ENCODE measurements around the gene ERMARD.

ERMARD gene

DNA sequence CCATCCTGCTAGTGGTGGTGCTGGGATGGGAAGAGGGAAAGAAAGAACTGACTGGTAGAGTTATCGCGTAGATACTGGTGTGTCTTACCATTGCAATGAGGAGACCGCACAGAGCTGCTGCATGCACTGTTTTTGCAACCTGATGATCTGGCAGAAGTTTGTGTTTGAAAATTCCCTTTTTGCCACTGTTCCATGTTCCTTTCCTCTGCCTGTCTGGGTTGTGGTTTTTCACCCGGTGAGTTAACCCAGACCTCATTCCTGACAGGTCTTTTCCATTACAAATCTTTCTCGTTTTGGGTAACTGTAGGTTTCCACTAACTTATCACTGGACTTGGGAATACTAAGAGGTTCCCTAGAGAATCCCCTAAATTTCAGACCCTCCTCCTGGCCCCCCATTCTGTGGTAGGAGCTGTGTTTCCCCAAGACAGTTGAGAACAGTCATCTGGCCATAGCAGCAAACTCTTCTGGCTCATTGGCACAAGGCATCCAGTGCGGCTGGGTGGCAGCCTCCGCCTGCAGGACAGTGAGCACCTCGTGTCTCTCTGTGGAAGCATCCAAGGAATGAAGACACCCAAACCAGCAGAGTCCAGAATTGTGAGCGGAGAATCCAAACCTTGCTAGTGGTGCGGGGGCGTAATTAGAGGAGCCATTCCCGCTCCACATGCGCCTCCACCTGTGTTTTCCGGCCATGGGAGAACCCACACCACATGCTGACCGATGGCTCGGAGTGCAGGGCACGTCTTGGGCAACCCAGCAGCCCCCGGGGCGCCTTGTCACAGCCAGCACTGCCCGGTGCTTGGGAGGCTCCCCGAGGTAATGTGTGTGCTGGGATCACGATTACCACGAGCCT is 32.8 kb downstream of the ERMARD start:
- DNase-seq (ENCODE audit: low read depth), result no peak

DNA sequence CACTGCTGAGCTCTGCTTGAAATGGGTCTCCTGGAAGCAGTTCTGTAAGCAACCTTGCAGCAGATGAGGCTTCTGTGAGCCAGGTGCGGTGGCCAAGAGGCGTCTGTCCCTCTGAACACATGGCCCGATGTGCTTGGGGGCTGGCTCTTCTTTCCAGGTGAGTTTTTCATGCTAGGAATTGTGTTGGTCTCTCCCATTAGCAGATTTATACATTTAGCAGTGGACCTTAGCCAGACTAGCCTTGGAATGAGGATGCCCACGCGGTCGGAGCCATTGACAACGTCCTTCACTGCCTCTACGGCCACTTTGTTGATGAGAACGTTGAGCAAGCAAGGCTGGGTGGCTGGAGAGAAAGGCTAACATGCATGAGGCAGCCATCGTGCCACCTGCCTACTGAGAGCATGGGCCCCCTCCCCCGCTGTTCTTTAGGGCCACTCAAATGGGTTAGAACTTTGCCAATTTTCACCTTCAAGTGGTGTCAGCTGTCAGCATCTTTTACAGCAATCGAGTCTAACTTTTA is 33.5 kb downstream of the ERMARD start:
- DNase-seq (ENCODE audit: low read depth), result no peak

DNA sequence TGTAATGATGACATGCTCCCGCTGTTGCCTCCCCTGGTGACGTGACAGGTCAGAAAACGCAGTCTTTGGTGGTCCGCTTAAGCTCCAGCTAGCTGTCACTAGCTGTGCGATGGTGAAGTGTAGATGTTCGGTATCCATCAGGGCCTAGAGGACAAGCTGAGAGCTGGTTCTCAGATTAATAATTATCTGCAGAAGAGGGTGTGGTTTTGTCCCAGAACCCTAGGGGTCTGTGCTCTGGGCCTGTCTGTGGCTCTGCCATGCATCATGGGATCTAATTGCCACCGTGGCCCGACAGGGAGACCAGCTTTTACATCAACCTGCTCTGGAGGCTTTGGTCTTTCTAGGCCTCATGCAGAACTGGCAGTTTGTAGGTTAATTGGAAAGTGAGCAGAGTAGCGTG is 34.1 kb downstream of the ERMARD start:
- DNase-seq (ENCODE audit: low read depth), result no peak

DNA sequence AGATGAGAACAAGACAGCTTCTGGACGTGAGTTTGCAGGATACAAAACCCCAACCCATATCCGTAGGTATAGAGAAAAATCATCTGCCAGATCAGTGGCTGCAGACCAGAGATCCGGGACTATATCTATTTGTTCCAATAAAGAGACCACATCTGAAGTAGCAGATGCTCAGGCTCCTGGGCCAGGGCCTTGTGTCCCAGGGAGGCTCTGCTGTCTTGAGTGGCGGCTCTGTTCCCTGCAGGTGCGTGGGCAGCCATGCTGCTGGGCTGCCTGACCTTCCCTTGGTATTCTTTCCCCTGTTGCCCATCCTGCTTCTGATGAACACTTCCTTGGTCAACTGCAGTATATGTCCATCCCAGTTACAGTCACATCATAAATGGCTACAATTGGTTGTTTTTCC is 34.9 kb downstream of the ERMARD start:
- no peak for DNase-seq (ENCODE audit: low read depth)

DNA sequence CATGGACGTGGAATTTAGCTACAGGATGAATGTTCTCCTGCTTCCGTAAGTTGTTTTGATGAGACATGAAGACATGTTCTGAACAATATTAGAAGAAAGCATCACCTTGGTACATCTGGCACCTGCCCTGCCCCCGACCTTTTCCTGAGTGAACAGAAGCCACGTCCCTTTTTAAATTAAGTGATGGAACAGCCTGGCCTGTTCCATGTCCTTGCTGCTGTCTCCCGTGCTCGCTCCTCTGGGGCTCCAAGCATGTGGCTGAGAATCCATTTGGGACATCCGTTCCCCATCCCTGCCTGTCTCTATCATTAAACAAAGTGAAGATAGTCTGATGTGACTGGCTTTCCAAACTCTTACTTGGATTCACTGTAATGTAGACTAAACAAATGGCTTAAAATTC is 36.4 kb downstream of the ERMARD start:
- no peak for DNase-seq (ENCODE audit: low read depth)

DNA sequence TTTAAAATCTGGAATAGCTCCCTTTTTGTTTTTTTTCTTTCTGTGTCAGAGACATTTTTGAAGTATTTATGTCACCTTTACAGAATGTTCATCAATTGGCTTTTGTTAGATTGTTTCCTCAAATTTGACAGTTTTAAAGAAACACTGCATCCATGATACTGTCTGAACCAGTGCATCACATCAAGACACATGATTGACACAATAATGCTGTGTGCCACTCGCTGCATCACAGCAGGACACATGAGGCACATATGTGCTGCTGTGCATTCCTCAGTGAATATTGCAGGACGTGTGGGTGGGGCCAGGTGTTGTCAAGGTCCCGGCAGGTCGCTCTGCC is 37.4 kb downstream of the ERMARD start:
- DNase-seq (ENCODE audit: low read depth), result no peak

DNA sequence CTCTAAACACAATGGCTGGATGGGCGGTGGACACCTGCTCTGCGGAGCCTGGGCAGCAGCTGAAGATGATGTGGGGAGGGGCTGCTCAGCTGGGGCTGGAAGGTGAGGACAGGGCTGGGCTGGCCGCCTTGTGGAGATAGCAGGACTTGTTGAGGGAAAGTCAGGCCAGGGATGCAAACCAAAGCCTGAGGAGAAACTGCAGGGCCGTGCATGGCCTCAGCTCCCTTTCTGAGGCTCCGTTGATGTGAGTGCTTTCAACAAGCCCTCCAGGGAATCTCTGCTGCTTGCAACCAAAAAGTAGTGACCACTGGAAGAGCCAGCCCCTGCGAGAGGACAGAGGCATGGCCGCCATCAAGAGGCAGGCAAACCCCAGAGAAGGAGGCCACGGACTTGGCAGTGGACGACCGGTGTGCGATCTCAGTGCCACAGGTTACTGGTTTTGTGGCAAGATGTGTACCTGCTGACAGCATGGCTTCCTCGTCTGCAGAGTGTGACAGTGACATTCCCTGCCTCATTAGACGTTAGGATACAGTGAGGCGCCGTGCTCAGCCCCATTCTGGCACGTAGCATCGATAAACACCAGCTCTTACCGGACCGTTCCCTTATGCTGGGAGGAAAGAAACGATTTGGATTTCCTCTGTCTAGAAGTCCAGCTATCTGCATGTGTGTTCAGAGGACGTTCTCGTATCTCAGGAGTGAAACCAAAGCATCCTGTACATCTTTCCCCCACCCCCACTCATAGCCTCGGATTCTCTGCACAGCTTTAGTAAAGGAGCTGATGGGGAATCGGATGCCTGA is 37.9 kb downstream of the ERMARD start:
- DNase-seq (ENCODE audit: low read depth), result no peak

DNA sequence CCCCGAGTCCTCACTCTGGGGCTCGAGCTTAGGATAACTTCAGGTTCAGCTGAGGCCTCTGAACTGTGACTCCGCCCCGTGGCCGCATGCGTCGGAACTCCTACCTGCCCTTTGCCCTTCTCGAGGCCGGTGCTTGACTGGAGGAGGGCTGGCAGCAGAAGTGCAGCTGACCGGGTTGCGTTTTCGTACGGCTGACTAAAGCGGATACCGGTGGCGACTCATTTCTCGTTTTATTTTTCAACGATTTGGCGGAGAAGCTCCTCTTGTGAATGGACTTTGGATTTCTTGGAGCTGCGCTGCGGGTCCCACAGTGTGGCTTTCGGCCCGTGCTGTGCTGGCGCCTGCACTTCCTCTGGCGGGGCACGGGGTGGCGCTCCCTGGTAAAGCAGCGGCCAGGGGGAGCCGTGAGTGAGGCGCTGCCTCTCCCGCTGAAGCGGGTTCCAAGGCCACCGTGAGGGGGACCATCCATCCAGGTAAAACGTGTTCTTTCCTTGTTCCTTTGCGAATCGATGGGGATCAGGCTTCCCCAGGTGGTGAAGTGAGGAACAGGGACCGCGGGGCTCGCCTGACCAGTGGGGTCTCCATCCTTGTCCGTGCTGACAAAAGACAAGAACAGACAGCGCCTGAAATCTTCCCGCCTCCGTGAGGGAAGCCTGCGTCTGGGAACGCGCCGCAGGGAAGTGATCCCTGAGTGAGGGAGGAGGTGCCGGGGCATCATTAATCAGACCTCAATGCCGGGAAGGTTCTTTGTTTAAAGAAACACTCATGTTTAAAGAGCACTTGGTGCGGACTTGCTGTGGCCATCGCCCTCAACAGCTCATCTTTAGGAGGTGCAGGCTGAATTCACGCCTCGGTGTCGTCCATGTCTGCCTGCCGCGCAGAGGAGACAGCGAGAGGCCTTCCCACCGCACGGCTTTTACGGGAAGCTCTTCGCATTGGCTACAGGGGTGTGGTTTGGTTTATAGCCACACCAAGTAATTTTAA is 38.8 kb downstream of the ERMARD start:
- peak; percentile 32 for DNase-seq (ENCODE audit: low read depth)

DNA sequence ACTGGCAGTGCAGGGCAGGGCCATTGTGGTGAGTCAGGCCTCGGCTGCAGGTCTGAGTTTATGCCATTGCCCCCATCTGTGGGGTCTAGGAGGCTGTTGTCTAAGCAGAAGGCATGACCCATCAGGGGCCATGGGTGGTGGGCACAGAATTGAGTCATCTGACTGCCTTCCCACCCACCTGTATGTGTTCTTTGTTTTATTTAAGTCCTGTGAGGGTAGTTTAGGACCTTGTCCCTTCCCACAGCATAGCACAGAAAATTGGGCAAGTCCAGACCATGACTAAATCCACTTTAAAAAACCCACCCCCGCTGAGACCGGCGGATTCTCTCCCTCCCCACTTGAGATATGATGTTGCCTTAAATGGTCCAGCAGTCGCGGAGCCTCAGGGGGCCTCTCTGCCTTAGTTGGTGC is 40.3 kb downstream of the ERMARD start:
- DNase-seq (ENCODE audit: low read depth), result no peak

DNA sequence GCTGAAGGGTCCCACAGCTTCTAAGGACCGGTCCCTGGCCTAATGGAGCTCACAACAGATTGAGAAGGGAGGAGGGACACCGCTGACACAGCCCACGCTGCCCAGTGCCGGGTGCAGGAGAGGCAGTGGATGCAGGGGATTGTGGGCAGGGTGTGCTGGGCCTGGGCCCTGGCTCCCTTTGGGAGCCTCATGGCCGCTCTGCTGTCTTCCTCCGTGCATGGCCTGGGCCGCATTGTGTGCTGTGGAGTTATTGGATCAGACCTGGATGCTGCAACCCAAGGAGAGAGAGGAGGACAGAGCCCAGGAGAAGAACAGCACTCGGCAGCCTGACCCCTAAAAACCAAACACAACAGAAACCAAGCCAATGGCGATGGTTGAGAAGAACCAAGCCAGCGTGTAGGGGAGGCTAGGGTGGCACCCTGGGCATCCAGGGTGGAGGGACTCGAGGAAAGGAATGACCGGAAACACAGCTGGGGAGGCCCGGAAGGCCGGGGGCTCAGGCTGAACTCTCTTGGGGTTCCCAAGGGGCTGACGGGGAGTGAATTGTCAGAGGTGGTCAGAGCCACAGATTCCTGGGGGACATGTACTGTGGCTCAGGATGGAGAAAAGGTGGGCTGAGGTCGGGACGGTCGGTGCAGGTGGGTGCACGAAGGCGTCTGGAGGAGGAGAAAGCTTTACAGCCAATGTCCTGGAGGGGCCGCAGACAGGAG is 41.0 kb downstream of the ERMARD start:
- DNase-seq (ENCODE audit: low read depth), result no peak

DNA sequence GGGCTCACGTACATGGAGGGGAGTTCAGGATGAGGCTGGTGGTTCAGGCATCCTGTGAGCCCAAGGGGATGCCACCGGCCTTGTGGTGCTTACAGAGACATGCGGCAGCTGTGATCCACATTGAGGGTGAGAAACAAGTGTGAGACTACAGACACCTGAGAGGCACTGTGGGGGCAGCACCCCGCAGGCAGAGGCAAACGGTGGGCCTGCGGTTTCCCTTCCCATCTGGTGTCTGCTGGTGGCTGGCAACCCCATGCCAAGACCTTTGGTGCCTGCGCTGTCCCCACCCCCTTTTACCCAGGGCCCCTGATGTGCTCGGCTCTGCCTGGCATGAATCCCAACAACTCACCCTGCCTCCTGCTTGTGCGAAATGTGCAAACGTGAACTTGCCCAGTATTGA is 42.0 kb downstream of the ERMARD start:
- no peak for DNase-seq (ENCODE audit: low read depth)

DNA sequence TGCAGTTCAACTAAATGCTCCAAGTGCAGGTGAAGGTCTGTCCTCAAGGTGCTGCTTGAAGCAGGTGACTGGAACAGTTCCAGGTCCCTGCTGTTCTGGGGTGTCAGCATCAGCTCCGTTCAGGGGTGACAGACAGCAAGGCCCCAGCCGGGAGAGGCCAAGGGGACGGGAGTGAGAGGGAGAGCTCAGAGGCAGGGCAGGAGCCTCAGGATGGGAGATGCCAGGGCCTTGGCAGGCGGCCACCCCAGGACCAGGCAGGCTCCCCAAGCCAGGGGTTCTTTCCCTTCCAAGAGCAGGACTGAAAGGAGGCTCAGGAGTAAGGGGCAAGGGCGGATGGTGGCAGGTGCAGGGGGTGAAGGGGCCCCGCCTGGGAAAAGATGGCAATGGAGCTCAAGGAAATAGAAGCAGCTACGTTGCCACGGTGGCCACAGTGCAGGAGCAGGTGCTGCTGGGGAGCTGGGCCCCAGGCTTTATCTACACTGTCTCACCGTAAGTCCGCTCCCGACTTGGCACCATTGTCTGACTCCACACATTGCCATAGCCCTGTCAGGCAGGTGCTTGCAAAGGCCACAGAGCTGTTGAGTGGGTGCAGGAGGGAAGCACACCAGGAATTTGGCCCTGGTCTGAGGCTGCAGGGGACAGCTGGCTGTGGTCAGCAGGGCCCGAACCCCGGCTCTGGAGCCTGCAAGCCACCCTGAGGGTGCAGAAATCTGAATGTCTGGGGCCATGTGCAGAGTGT is 43.1 kb downstream of the ERMARD start:
- no peak for DNase-seq (ENCODE audit: low read depth)

DNA sequence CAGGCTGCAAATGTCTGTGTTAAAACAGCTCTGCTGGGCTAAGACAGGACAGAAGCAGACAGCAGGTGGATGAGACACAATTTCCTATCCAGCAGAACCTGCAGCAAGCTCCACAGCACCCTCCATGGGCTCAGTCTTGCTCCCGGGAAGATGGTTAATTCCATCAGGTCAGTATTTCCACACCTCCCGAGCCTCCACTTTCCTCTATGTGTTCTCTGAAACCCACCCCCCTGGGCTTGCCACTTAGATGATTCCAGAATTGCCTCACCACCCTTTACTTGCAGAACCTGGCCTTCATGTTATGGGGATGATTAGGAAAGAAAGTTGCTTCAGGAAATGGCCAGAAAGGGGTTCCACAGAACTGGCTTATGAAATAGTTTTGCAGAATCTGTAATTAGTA is 43.8 kb downstream of the ERMARD start:
- no peak for DNase-seq (ENCODE audit: low read depth)

DNA sequence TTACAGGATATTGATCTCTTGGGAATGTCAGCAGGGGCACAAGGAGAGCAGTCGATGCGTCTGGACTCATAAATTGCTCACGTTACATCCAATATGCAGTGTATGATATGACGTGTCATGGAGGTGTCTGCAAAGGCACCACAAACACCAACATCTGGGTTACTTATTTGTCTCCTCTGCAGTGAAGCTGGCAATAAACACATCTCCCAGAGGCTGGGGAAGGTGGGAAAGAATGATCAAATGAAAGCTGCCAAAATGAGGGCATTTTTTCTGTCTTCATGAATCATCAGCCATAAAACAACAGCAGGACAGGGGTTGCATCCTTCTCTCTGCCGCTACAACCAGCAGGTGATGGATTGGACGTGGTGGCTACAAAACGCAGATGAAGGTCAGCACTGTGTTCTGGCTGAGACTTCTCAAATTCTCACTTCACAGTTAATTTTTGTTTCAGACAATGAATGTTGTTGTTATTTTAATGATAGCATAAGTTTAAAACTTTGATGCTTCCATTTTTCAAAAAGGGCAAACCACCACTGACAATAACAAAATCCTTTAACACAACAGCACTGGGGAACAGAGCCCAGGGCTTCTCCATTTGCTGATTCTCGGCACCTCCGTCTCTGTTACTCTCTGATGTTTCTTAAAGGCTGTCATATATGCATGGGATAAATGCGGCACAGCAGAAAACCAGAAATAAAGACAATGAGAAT is 47.5 kb downstream of the ERMARD start:
- no peak for DNase-seq (ENCODE audit: low read depth)

DNA sequence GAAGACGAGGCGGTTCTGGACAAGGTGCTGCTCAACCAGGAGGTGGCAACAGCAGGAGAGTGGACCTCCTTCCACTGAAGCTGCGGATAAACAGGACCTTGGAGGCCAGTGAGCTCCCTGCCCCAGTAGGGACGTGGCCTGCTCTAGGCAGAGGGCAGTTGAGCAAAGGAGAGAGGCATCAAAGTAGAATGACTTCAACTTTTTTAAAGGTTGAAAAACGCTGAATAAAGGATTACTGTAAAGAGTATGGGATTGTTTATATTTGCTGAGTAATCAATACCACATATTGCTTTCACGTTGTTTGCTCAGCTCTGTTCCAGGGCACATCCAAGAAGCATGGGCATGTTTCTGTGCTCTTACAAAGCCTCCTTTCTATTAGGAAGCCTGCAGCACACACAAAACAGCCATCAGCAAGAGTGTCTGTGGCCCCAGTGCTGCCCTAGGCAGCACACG is 48.1 kb downstream of the ERMARD start:
- no peak for DNase-seq (ENCODE audit: low read depth)

DNA sequence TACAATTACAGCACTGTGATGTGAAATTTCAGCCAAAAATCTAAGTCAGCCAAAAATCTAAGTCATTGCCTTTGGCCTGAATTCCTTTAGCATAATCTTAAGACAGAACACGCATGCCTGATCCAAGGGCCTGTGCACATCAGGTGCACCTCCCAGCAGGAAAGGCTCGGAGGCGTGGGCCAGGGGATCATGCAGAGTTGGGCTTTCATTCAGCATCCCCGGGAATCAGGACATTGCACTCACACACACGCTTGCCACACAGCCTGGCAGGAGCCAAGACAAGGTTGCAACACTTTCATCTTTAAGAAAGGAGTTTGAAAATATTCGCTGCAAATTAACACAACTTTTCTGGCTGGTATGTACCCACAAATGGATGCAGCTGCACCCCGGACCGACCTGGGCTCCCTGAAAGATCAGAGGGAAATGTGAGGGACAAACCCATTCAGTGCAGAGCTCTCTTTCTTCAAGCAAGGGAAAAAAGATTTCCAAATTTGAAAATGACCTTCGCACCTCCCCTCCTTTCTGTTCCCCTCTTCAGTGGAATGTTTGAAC is 48.8 kb downstream of the ERMARD start:
- no peak for DNase-seq (ENCODE audit: low read depth)

DNA sequence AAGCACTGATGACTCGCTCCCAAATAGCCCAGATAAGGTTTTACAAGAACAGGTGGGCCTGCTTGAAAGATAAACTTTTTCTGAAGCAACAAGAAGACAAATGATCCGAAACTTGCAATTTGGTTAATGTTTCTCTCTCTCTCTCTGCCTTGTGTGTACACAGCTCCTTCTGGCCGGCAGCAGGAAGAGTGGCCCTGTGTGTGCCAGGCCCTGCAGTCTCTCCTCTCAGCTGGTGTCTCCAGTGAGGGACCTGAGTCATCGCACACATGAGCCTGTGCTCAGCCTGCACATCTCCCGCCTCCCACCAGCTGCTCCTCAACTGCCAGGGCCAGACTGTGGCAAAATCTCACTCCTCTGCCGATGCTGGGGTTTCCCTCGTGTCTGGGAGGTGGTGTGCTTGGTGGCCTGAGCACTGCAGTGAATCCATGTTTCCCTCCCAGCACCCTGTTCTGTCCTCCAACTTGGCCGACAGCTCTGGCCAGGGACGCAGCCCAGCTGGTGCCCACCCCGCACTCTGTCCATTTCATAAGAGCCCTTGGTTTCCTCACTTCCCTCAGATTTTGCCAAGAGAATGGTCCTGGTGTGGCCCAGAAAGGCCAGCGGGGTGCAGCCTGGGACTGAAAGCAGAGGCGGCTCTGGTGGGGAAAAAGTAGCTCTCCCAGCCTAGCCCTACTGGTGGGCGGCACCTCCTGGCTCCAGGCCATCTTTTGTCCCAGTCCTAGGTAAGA is 49.4 kb downstream of the ERMARD start:
- DNase-seq (ENCODE audit: low read depth), result no peak

DNA sequence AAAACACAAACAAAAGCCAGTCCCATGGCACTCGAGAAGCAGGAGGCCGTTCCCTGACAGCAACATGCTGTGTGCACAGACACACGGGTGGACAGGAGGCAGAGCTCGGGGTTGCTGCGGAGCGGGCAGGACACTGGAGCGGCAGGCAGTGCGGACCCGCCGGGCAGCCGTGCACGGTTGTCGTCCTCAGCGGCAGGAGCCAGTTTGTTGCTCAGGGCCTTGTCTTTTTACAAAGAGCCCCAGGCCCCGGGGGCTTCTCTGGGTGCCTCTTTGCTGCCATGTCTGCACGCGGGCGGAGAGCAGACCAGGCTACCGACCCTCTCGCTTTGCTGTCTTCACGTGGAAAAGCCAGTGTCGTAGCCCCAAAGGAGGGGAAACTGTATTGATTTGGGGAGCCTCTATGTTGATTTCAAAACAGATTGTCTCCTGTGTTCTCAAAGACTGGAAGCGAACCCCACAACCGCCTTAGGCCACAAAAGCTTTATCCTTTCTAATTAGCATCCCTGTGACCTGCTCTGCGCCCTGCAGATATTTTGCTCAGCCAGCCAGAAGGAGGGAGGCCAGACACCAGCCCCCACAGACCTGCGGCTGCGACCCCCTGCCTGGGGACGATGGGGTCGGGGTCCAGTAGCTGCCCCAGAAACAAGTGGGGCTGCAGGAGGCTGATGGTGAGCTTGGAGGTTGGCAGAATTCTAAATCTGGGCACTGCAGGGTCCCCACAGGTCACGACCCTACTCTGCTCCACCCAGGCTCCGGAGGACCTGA is 50.2 kb downstream of the ERMARD start:
- DNase-seq (ENCODE audit: low read depth), result no peak
